Measurements from ENCODE around the gene CCDC154.
A peak's percentile ranks its signal among the peaks of the same experiment; 100 is the strongest.

Gene CCDC154

DNA sequence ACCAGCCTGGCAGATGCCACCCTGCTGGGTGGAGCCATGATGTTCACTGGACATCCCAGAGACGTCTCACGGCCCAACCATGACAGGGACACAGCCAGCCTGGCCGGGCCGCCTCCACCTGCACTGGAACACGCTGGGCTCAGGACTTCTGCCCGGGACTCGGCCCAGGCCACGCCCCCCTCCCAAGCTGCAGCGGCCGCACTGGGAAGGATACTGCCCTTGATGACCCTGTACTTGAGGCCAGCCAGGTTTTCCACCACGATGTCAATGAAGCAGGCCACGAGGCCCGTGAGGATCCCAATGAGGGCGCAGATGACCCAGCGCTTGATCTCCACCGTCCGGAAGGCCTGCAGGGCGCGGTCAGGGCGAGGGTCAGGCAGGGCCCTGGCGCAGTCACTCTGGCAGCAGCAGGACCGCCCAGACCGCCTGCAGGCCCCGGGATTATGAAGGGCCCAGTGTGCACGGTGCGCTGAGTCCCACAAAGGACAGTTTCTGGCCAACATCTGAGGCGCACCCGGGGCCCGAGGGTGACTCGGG lies 16.3 kb upstream of the CCDC154 start:
- Histone ChIP-seq H3K4me1 (ENCODE audit: control insufficient read depth, insufficient read depth, low read length) (no peaks in the 10 kb centered on the region), H3K9me3 (ENCODE audit: control insufficient read depth, insufficient read depth, low read depth, low read length) (no peaks in the 10 kb centered on the region), H3K4me3 (ENCODE audit: low read depth, low read length) (no peak overlapping the region), H3K27ac (ENCODE audit: extremely low read depth, low read depth, low read length) (no peak overlapping the region), H3K36me3 (ENCODE audit: control insufficient read depth in 2 of 2, insufficient read depth in 1 of 2, low read length in 2 of 2) (peaks cover 0 to 58% of the 10 kb centered on the region in 2 experiments; a peak in 1 of 3 replicates)
- ChIA-PET POLR2A (no interaction called here), CTCF (no interaction called here)
- TF ChIP-seq ZNF202 (tag by site-specific recombination; IDR thresholded peaks at IDR 0.05; ENCODE audit: borderline replicate concordance) (no peak), KLF9 (tag by site-specific recombination; IDR thresholded peaks at IDR 0.05; ENCODE audit: low read depth) (peak; percentile 39), GLIS2 (tag by site-specific recombination; IDR thresholded peaks at IDR 0.05) (no peak), ZNF404 (tag by site-specific recombination; IDR thresholded peaks at IDR 0.05) (no peak), ZNF560 (tag by site-specific recombination; IDR thresholded peaks at IDR 0.05; ENCODE audit: borderline replicate concordance) (no peak), SALL2 (tag by site-specific recombination; IDR thresholded peaks at IDR 0.05; ENCODE audit: borderline replicate concordance) (no peak), REPIN1 (tag by site-specific recombination; IDR thresholded peaks at IDR 0.05; ENCODE audit: low read depth) (no peak), SETDB1 (IDR thresholded peaks at IDR 0.05; ENCODE audit: insufficient read length, low read length) (no peak)

DNA sequence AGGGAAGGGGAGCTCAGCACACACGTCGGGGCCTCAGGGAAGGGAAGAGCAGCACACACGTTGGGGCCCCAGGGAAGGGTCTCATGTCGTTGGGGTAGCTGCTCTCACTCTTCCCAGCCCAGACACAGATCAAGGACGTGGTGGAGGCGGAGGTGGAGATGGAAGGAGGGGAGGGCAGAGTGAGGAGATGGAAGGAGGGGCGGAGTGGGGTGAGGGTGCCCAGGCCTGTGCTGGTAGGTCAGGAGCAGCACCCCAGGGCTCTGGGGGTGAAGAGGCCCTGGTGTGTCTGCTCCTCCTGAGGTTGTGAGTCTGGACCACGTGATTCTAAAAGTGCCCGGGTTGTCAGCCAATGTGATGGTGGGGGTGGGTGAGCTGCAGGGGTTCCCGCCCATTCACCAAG lies 15.6 kb upstream of the CCDC154 start:
- ChIA-PET CTCF (no interaction called here), POLR2A (interaction anchor here (0.6 kb wide), 1 partner anchor 19 kb away, joined by 3 read pairs; no protein-coding TSS in a partner anchor)
- TF ChIP-seq ZNF76 (tag by site-specific recombination; IDR thresholded peaks at IDR 0.05; ENCODE audit: borderline replicate concordance, low read depth) (no peak), ZBTB21 (tag by site-specific recombination; IDR thresholded peaks at IDR 0.05) (no peak), ZNF416 (tag by site-specific recombination; IDR thresholded peaks at IDR 0.05) (no peak), ZNF16 (tag by site-specific recombination; IDR thresholded peaks at IDR 0.05; ENCODE audit: low read depth) (no peak), ZNF146 (tag by site-specific recombination; IDR thresholded peaks at IDR 0.05) (no peak), ZNF529 (tag by site-specific recombination; IDR thresholded peaks at IDR 0.05; ENCODE audit: insufficient replicate concordance) (no peak), GLI4 (tag by site-specific recombination; IDR thresholded peaks at IDR 0.05) (no peak), ZNF184 (tag by site-specific recombination; IDR thresholded peaks at IDR 0.05) (no peak), PRDM1 (tag by site-specific recombination; IDR thresholded peaks at IDR 0.05) (no peak), ZNF155 (tag by site-specific recombination; IDR thresholded peaks at IDR 0.05) (no peak), ZNF510 (tag by site-specific recombination; IDR thresholded peaks at IDR 0.05; ENCODE audit: insufficient replicate concordance) (no peak), BCL11A (tag by site-specific recombination; IDR thresholded peaks at IDR 0.05; ENCODE audit: low read depth) (no peak), ZNF350 (tag by site-specific recombination; IDR thresholded peaks at IDR 0.05) (no peak), PRDM10 (tag by site-specific recombination; IDR thresholded peaks at IDR 0.05) (no peak), ZNF202 (tag by site-specific recombination; IDR thresholded peaks at IDR 0.05; ENCODE audit: borderline replicate concordance) (no peak), ZNF354C (tag by site-specific recombination; IDR thresholded peaks at IDR 0.05; ENCODE audit: borderline replicate concordance, low read depth) (no peak), ZNF785 (tag by site-specific recombination; IDR thresholded peaks at IDR 0.05) (no peak)
- TF ChIP-seq, protein P1, sequence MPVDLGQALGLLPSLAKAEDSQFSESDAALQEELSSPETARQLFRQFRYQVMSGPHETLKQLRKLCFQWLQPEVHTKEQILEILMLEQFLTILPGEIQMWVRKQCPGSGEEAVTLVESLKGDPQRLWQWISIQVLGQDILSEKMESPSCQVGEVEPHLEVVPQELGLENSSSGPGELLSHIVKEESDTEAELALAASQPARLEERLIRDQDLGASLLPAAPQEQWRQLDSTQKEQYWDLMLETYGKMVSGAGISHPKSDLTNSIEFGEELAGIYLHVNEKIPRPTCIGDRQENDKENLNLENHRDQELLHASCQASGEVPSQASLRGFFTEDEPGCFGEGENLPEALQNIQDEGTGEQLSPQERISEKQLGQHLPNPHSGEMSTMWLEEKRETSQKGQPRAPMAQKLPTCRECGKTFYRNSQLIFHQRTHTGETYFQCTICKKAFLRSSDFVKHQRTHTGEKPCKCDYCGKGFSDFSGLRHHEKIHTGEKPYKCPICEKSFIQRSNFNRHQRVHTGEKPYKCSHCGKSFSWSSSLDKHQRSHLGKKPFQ (tag by site-specific recombination; IDR thresholded peaks at IDR 0.05) = no peak
- TF ChIP-seq, protein P2, sequence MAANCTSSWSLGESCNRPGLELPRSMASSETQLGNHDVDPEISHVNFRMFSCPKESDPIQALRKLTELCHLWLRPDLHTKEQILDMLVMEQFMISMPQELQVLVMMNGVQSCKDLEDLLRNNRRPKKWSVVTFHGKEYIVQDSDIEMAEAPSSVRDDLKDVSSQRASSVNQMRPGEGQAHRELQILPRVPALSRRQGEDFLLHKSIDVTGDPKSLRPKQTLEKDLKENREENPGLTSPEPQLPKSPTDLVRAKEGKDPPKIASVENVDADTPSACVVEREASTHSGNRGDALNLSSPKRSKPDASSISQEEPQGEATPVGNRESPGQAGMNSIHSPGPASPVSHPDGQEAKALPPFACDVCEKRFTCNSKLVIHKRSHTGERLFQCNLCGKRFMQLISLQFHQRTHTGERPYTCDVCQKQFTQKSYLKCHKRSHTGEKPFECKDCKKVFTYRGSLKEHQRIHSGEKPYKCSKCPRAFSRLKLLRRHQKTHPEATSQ (tag by site-specific recombination; IDR thresholded peaks at IDR 0.05) = no peak
- Histone ChIP-seq H3K36me3 (ENCODE audit: control insufficient read depth in 2 of 2, insufficient read depth in 1 of 2, low read length in 2 of 2) (peaks cover 0 to 65% of the 10 kb centered on the region in 2 experiments; a peak in 1 of 3 replicates), H3K4me1 (ENCODE audit: control insufficient read depth, insufficient read depth, low read length) (no peaks in the 10 kb centered on the region), H3K4me3 (ENCODE audit: low read depth, low read length) (no peak overlapping the region), H3K9me3 (ENCODE audit: control insufficient read depth, insufficient read depth, low read depth, low read length) (no peaks in the 10 kb centered on the region), H3K27ac (ENCODE audit: extremely low read depth, low read depth, low read length) (no peak overlapping the region)

All from HEK293 (cell line).